Ascending aorta (tissue), 2 donors: ENCODE data around the gene AGAP1. TPM values are rescaled to one million over a fixed set of nuclear protein-coding genes. Genes with fewer than 3 reads are reported as not detected.

Experiments
- DNase-seq, 2 donors: peaks; one replicate each; pipeline ENCODE4 v3.0.0-alpha.2; 2019; ENCODE audit warnings: low spot score in 2 of 2
- H3K27ac ChIP-seq, 2 donors: fragments of 200-600 bp; sonication (generic); one replicate each; pipeline ENCODE4 v1.5.1; 2016 to 2017; ENCODE audit warnings: mild to moderate bottlenecking in 1 of 2
- H3K27me3 ChIP-seq: fragments of 200-600 bp; sonication (generic); one replicate; pipeline ENCODE4 v1.5.1; 2017
- H3K36me3 ChIP-seq, 2 donors: fragments of 200-600 bp; sonication (generic); one replicate each; pipeline ENCODE4 v1.5.1; 2016
- H3K4me1 ChIP-seq, 2 donors: fragments of 200-600 bp; sonication (generic); one replicate each; pipeline ENCODE4 v1.5.1; 2016 to 2017; ENCODE audit warnings: mild to moderate bottlenecking in 1 of 2
- H3K4me3 ChIP-seq, 2 donors: fragments of 200-600 bp; sonication (generic); one replicate each; pipeline ENCODE4 v1.5.1; 2016 to 2017; ENCODE audit warnings: mild to moderate bottlenecking in 1 of 2
- H3K9me3 ChIP-seq, 2 donors: fragments of 200-600 bp; sonication (generic); one replicate each; pipeline ENCODE4 v1.5.1; 2016
- CTCF ChIP-seq, 3 experiments: fragments of 200-600 bp in 2 of 3; fragments of 450-650 bp in 1 of 3; sonication (generic) in 2 of 3; IDR thresholded peaks; one replicate each; pipeline ENCODE4 v1.5.1; 2016 to 2019; ENCODE audit warnings: antibody characterized with exemption in 3 of 3, mild to moderate bottlenecking in 1 of 3, moderate library complexity in 1 of 3
- intact Hi-C: fragments of 100-400 bp; cut with DNase I; formaldehyde crosslinking; loops from one replicate; pipeline ENCODE4 v1.15.1; 2023
- total RNA-seq: library from RNA; depleted of rRNA; stranded (reverse); fragments of >200 nt; gene quantifications from one replicate; pipeline ENCODE4 v1.1.0, GENCODE V29; 2016

AGAP1 gene
- total RNA-seq, 1 donor from 2014 or later = 19.7 TPM

- Histone ChIP-seq H3K4me1 (no peaks in the 10 kb centered on the region), H3K9me3 (no peaks in the 10 kb centered on the region), H3K27ac (no peak overlapping the region), H3K36me3 (peaks cover 9 to 12% of the 10 kb centered on the region in 2 donors), H3K27me3 (no peaks in the 10 kb centered on the region), H3K4me3 (no peak overlapping the region)
- TF ChIP-seq CTCF (IDR thresholded peaks at IDR 0.05) = no peak
- intact Hi-C loops = no loop called here
- DNase-seq = no peak
These were observed 625.6 kb downstream of the AGAP1 start for GRCh38 chr2:236119476-236119875.

GRCh38 chr2:236120141-236120601 lies 626.3 kb downstream of the AGAP1 start:
- DNase-seq = no peak
- no peaks in the 10 kb centered on the region for H3K9me3 ChIP-seq
- no peak for TF ChIP-seq CTCF (IDR thresholded peaks at IDR 0.05)
- H3K4me1 ChIP-seq = no peaks in the 10 kb centered on the region
- peaks cover 9 to 18% of the 10 kb centered on the region in 2 donors for H3K36me3 ChIP-seq
- no peaks in the 10 kb centered on the region for H3K27me3 ChIP-seq
- H3K27ac ChIP-seq = no peak overlapping the region
- H3K4me3 ChIP-seq = no peak overlapping the region
- intact Hi-C loops = no loop called here

DNA sequence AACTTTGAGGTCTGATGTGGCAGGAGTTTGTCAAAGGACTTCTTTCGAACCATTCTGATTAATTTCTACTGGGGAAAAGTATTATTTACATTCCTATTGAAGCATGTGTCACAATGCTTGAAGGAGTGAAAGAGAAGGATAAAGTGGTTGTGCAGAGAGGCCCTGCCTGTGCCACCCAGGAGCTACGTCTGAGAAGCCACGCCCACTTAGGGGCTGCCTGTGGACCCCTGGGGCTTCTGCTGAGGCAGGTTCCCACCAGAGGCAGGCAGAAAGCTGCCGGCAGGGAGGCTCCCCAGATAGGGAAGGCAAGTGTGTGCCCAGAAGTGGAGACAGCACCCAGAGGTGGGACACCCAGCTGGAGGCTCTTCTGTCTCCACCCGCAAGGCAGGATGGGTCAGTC lies 627.0 kb downstream of the AGAP1 start:
- TF ChIP-seq CTCF (IDR thresholded peaks at IDR 0.05) = no peak
- Histone ChIP-seq H3K4me3 (no peak overlapping the region), H3K9me3 (no peaks in the 10 kb centered on the region), H3K27me3 (no peaks in the 10 kb centered on the region), H3K36me3 (peaks cover 9 to 25% of the 10 kb centered on the region in 2 donors), H3K4me1 (no peaks in the 10 kb centered on the region), H3K27ac (no peak overlapping the region)
- DNase-seq = no peak
- intact Hi-C loops = no loop called here

DNA sequence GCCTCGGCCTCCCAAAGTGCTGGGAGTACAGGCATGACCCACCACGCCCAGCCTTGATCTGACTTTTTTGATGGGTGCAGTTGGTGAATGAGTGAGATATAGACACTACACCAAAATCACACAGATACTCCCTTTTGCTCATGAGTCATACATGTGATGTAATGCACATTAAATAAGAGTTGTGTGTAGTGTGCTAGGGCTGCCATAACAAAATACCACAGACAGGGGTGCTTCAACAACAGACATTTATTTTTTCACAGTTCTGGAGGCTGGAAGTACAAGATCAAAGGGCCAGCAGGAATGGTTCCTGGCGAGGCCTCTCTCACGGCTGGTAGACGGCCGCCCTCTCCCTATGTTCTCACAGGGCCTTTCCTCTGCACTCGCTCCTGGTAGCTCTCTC lies 627.7 kb downstream of the AGAP1 start:
- DNase-seq = no peak
- H3K36me3 ChIP-seq = peaks cover 9 to 28% of the 10 kb centered on the region in 2 donors
- no peak overlapping the region for H3K4me3 ChIP-seq

DNA sequence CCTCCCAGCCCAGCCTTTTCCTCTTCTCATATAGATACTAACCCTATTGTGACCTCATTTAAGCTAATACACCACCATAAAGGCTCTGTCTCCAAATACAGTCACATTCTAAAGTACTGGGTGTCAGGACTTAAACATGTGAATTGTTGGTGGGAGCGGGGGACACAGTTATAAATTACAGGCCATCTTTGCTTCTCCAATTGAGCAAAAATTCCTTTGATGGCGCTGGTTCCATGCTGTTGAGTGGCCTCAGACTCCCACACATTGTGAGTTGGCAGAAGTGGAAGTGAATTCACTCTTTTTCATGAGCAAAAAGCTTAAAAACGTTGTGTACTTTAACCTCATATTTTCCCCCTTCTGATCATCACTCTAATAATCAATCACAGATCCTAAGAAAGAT lies 628.4 kb downstream of the AGAP1 start:
- H3K27me3 ChIP-seq = no peaks in the 10 kb centered on the region
- DNase-seq = no peak
- H3K36me3 ChIP-seq = peaks cover 9 to 29% of the 10 kb centered on the region in 2 donors
- H3K27ac ChIP-seq = no peak overlapping the region
- intact Hi-C loops = no loop called here
- H3K4me1 ChIP-seq = no peaks in the 10 kb centered on the region
- H3K9me3 ChIP-seq = no peaks in the 10 kb centered on the region
- H3K4me3 ChIP-seq = no peak overlapping the region
- TF ChIP-seq CTCF (IDR thresholded peaks at IDR 0.05) = no peak

More for the DNA sequence above, 627.7 kb downstream of the AGAP1 start:
- no peak overlapping the region for H3K27ac ChIP-seq
- no peaks in the 10 kb centered on the region for H3K27me3 ChIP-seq
- H3K4me1 ChIP-seq = no peaks in the 10 kb centered on the region
- TF ChIP-seq CTCF (IDR thresholded peaks at IDR 0.05) = no peak
- H3K9me3 ChIP-seq = no peaks in the 10 kb centered on the region
- intact Hi-C loops = no loop called here

DNA sequence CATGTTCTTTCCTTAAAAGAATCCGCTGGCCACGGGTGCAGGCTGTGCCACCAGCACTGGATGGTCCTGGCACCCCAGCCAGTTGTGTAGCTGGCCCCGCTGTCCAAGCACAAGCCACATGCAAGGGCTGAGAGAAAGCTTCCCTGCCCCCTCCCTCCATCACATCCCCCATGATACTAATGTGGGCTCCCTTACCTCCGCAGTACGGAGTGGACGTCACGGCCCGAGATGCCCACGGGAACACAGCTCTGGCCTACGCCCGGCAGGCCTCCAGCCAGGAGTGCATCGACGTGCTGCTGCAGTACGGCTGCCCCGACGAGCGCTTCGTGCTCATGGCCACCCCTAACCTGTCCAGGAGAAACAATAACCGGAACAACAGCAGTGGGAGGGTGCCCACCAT lies 629.9 kb downstream of the AGAP1 start:
- Histone ChIP-seq H3K27ac (no peak overlapping the region), H3K4me3 (no peak overlapping the region), H3K27me3 (no peaks in the 10 kb centered on the region), H3K9me3 (no peaks in the 10 kb centered on the region), H3K4me1 (no peaks in the 10 kb centered on the region), H3K36me3 (peaks cover 9 to 31% of the 10 kb centered on the region in 2 donors)
- TF ChIP-seq CTCF (IDR thresholded peaks at IDR 0.05) = no peak
- intact Hi-C loops = no loop called here
- no peak for DNase-seq
